CD4-positive, alpha-beta T cell treated with Interleukin-15 for 4 hours (primary cell): ENCODE measurements around the gene SYCP2.
"Not testable (repeated sequence)": the region's sequence is repeated elsewhere in the genome, so short reads cannot be mapped to it uniquely, and the experiment has no call there.

Experiments
- DNase-seq: peaks from one replicate; pipeline ENCODE4 v3.0.0-alpha.2; 2020; ENCODE audit warnings: low spot score

SYCP2 gene, protein sequence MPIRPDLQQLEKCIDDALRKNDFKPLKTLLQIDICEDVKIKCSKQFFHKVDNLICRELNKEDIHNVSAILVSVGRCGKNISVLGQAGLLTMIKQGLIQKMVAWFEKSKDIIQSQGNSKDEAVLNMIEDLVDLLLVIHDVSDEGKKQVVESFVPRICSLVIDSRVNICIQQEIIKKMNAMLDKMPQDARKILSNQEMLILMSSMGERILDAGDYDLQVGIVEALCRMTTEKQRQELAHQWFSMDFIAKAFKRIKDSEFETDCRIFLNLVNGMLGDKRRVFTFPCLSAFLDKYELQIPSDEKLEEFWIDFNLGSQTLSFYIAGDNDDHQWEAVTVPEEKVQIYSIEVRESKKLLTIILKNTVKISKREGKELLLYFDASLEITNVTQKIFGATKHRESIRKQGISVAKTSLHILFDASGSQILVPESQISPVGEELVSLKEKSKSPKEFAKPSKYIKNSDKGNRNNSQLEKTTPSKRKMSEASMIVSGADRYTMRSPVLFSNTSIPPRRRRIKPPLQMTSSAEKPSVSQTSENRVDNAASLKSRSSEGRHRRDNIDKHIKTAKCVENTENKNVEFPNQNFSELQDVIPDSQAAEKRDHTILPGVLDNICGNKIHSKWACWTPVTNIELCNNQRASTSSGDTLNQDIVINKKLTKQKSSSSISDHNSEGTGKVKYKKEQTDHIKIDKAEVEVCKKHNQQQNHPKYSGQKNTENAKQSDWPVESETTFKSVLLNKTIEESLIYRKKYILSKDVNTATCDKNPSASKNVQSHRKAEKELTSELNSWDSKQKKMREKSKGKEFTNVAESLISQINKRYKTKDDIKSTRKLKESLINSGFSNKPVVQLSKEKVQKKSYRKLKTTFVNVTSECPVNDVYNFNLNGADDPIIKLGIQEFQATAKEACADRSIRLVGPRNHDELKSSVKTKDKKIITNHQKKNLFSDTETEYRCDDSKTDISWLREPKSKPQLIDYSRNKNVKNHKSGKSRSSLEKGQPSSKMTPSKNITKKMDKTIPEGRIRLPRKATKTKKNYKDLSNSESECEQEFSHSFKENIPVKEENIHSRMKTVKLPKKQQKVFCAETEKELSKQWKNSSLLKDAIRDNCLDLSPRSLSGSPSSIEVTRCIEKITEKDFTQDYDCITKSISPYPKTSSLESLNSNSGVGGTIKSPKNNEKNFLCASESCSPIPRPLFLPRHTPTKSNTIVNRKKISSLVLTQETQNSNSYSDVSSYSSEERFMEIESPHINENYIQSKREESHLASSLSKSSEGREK (N-terminal part only)

DNA sequence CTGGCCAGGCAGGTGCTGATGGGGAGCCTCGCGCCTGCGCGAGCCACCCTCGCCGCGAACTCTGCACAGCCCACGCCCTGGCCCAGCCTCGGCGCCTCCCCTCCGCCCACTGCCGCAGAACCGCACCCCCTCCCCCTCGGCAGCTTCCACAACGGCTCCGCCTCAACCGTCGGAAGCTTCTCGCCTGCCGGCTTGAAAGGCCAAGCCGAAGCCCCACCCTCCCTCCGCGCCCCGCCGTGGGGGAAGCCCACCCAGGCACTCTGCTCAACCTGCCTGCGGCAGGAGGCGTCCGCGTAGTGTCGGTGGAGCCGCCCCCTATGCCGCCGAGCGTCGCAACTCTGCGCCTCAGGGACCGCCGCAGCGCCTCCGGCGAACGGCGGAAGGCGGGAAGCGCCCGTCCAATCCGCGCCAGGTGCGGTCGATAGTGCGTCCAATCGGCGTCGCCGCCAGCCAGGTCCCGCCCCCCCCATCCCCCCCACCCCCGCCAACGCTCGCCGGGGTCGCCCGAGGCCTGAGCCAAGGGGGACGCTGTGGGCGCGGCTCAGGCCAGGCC lies at the start of gene SYCP2:
Gene SYCP2 (minus strand): TSS at position 342 of the 553 bp plus-strand sequence. CDS start 11,224 bp downstream, outside the sequence.
- peak; percentile 59 for DNase-seq

- DNase-seq, result no peak
Observed at GRCh38 chr20:59983076-59983475, 49.6 kb upstream of the SYCP2 start.

GRCh38 chr20:59977086-59977485 lies 43.6 kb upstream of the SYCP2 start:
- no peak for DNase-seq

DNA sequence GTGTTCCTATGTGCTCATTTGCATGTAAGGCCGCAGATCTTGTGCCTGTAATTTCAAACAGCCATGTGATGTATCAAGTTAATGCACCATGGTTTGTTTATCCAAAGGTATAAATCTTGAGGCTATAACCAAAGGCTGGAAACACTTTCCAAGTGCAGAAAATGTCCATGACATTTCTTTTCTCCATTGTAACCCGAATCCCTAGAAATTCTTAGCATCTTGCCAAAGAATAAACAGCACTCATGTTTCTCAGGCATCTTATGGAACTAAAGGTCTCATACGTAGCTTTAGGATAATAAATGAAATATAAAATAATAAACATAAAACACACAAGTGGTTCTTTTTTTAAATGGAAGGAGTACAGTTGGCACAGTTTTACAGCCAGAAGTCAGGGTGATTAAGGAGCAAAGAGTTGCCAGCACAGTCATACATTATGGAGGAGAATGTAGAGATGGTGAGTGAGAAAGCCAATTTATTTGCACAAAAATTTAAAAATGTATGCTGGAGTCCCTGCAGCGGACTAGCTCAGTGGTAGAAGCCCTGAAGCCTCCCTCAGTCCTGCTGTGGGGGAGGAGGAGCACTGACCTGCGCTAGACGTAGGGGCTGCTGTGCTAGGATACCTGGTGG lies 42.8 kb upstream of the SYCP2 start:
- DNase-seq, result no peak

DNA sequence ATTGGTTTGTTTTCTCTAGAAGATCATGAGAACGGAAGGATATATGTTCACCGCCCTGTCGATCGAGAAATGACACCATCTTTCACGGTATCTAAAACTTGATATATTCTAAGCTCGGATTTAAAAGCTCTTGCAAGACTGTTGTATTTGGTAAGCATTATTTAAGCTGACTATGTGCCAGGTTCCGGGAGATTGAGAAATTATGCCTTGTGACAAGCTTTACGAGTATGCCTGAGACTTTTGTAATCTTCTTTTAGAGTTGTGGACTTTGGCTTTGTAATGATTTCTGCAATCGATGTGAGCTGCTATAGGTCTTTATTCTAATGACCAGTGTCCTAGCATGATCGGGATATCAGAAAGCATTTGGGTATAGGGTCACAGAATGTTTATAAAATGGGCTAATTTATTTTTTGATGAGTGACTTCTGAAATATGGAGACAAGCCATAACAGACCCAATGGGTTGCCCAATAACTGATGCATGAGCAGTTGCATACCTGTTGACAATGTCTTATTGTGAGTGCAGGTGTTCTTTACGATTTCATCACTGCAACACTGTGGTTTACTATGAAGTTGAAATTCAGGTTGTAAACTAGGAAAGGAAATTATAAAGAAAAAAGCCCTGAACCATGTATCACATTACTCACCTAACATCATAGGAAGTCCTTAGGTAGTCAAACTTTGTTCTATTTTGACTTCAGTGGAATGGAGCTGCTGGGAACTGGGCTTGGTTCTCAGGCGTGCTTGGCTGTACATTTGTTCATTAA lies 38.8 kb upstream of the SYCP2 start:
- DNase-seq, result no peak

DNA sequence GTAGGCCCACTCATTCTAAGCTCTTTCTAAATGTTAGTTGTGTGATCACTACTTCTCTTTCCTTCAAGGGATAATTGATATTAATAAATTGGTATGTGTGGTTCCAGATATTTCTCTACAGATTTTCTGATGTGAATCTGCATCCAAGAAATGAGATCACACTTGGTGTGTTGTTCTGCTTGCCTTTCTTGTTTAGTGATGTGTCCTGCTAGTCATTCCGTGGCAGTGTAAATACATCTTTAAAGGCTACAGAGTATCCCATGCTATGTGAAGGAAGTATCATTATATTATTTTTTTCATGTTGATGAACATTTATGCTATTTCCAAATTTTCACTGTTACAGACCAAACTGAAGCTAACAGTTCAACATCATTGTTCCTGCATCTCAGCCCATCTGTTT lies 38.0 kb upstream of the SYCP2 start:
- no peak for DNase-seq

DNA sequence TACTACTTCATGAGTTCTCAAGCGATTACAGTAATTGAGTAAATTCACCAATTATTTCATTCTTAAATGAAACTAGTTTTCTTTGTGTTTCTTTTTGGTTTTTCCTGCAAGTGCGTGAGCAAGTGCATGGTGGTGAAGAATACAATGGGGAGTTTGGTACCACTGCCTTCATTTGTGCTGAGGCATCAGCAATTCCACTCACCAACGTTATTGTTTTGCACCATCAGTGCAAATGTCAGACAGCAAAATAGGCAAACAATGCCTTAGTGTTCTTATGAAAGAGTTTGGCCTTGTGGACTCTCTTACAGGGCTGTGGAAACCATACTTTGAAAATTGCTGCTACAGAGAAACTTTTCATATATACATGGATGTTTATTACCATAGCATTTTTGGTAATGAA lies 33.0 kb upstream of the SYCP2 start:
- DNase-seq, result no peak

- no peak for DNase-seq
Observed at GRCh38 chr20:59962155-59962554, 28.7 kb upstream of the SYCP2 start.

DNA sequence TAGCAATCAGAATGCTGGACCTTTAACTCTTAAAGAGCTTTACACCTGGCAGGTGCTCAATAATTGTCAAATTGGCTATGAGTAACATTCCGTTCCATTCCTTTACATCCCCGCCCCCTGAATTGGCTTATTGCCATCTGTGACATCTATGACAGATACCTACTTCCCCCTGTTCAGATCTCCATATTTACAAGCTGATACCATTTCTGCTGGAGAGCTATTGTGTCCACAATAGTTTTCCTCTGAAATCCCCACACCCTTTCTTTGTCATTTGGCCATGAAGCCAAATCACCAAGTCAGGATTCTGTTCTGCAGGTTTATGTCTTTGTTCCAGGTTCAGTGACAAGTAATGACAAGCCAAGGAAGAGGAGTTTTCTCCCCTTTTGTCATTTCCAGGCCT lies 28.0 kb upstream of the SYCP2 start:
- no peak for DNase-seq

- no peak for DNase-seq
Observed at GRCh38 chr20:59958626-59959025, 25.2 kb upstream of the SYCP2 start.

GRCh38 chr20:59958123-59958522 lies 24.7 kb upstream of the SYCP2 start, which contains the start of gene CDH26:
Gene CDH26 (plus strand): TSS chr20:59958423. CDS start chr20:59958727, 304 bp downstream.
- no peak for DNase-seq

DNA sequence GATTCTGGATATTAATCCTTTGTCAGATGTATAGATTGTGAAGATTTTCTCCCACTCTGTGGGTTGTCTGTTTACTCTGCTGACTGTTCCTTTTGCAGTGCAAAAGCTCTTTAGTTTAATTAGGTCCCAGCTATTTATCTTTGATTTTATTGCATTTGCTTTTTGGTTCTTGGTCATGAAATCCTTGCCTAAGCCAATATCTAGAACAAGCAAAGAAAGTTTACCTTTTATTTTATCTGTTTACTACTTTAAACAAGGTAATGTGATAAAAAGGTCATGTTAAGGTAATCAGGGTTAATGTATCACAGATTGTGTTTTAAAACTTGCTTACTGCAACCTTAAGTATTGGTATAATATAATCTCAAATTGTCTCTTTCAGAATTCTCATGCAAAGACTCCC lies 24.1 kb upstream of the SYCP2 start:
- not testable (repeated sequence) for DNase-seq

DNA sequence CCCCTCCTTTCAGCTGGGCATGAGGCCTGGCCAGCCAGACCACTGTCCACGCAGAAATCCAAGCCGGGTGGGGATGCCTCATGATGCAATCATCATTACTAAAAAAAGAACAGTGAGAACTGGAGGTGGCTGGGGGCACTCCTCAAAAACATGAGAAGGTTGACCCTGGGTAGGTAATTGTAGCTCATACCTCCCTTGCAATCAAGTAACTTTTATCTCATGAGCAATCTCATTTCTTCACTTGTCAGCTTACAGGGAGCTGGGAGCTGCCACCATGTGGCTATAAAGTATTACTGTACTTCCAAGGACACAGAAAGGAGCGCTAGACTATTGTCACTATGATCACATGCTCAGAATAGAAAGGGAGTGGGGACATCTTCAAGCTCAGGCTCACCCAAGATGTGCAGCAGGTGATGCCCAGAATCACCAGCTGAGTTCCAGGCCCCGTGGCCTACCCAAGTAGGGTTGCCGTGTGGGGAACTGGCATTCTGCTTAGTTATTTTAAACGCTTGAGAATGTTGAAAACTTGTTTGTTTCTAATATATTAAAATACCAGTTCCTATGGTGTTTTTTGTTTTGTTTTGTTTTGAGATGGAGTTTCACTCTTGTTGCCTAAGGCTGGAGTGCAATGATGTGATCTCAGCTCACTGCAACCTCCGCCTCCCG lies 21.8 kb upstream of the SYCP2 start:
- DNase-seq, result no peak

DNA sequence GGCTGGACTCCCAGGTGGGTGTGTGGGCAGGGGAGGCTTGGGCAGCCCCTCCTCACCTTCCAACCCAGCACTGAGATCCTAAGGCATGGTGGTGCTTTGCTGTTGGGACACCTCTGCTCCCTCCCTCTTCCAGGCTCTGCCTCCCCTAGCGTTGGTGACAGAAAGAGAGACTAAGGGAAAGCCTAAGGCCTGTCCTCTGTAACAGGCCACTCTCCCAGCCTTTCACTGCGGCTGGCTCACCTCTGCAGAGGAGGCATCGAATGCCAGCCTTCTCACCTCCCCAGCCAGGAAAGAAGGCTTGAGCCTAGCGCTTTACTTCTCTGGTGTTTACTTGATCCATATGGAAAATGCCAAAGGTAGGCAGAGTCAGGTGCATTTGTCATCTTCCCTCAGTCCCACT lies 21.3 kb upstream of the SYCP2 start:
- DNase-seq, result no peak

DNA sequence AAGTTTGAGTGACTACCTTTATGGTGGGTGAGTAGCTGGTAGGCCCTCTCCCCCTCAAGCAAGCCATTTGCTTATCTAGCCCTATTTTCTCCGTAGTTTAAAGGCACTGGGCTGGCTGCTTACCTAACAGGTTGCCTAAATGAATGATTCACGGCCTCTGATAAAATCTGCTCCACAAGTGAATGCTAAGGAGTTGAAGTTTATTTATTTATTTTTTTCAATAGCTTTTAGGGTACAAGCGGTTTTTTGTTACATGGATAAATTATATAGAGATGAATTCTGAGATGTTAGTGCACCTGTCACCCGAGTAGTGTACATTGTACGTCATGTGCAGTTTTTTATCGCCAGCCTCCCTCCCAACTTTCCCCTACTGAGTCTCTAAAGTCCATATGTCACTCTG lies 16.5 kb upstream of the SYCP2 start:
- DNase-seq, result no peak

- peak; percentile 60 for DNase-seq
Observed at GRCh38 chr20:59948828-59949720, 15.6 kb upstream of the SYCP2 start.

GRCh38 chr20:59948212-59948611 lies 14.8 kb upstream of the SYCP2 start:
- DNase-seq, result no peak

- no peak for DNase-seq
Observed at GRCh38 chr20:59947376-59947775, 13.9 kb upstream of the SYCP2 start.

DNA sequence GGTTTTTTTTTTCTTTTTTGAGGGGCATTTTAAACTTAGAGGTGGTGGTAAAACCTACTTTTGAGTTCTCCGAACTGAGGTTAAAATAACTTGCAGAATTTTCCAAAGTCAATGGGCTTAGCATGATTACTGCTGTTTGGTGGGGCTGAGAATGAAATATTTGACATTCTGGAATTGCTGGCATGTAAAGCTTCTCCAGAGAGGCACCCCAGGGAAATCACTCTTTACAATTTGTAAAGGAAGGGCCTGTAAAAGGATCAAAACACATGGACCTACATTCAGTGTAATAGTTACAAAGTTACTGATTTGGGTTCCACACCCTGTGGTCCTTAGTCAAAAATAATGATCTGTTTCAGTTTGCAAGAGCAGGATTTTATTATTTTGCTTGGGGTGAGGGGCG lies 12.3 kb upstream of the SYCP2 start:
- no peak for DNase-seq
